ENCODE measurements around the gene CRLF2.
"Not testable (repeated sequence)": the region's sequence is repeated elsewhere in the genome, so short reads cannot be mapped to it uniquely, and the experiment has no call there.

Gene CRLF2, protein sequence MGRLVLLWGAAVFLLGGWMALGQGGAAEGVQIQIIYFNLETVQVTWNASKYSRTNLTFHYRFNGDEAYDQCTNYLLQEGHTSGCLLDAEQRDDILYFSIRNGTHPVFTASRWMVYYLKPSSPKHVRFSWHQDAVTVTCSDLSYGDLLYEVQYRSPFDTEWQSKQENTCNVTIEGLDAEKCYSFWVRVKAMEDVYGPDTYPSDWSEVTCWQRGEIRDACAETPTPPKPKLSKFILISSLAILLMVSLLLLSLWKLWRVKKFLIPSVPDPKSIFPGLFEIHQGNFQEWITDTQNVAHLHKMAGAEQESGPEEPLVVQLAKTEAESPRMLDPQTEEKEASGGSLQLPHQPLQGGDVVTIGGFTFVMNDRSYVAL

DNA sequence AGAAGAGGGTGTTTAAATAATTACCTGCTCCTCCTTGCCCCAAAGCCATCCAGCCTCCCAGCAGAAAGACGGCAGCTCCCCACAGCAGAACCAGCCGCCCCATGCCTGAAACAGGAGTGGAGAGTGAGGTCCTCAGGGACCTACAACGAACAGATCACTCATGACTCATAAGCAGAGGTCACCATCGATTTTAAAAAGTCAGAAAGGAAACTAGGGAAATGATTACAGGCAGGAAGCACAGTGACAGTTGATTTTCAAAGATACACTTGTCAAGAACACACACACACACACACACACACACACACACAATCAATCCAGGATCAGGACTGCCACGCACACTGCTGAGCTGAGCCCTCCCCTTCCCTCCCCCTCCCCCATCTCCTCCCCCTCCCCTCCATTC lies at the start of gene CRLF2:
TSS of gene CRLF2 (minus strand) at position 118 of the 400 bp plus-strand sequence. CDS start at position 103, 15 bp downstream.
- DNase-seq, result peak; percentile 13

DNA sequence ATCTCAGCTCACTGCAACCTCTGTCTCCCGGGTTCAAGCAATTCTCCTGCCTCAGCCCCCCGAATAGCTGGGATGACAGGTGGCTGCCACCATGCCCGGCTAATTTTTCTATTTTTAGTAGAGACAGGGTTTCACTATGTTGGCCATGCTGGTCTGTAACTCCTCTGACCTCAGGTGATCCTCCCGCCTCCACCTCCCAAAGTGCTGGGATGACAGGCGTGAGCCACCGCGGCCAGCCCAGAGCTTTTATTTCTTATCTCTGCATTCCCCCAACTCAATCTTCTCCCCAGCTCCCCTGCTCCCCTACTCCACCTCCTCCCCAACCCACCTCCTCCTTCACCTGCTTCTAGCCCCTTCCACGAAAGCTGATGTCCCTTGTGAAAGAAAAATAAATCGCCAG lies 49.3 kb upstream of the CRLF2 start:
- DNase-seq, result not testable (repeated sequence)

DNA sequence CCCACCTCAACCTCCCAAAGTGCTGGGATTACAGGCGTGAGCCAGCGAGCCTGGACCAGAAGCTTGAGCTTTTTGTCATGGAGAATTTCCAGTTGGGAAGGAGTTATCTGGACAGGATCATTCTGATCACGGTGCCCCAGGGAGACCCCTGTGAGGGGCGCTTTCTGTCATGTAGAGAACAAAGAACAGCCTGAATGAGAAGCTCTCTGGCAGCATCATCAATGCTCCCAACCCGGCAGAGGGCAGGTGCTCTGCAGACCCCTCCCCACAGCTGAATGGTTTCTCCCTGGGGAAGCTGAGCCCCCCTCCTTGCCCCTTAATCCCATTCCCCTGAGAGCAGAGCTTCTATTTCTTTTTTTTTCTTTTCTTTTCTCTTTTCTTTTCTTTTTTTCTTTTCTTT lies 48.8 kb upstream of the CRLF2 start:
- no peak for DNase-seq

DNA sequence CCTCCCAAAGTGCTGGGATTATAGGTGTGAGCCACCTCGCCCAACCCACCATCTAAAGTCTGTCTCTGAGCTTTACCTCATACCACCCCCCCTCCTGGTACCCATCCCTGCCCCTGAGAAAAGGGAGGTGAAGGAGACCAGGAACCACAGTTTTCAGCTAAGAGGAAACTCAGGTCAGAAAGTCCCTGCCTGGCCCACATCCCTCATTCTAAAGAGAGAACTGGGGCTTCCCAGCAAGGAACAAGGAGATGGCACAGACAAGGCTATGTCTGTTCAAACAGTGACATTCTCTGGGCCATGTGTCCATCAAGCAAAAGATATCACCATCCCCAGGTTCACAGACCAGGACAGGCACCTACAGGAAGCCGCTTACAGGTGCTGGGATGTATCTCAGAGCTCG lies 40.4 kb upstream of the CRLF2 start:
- DNase-seq, result no peak

DNA sequence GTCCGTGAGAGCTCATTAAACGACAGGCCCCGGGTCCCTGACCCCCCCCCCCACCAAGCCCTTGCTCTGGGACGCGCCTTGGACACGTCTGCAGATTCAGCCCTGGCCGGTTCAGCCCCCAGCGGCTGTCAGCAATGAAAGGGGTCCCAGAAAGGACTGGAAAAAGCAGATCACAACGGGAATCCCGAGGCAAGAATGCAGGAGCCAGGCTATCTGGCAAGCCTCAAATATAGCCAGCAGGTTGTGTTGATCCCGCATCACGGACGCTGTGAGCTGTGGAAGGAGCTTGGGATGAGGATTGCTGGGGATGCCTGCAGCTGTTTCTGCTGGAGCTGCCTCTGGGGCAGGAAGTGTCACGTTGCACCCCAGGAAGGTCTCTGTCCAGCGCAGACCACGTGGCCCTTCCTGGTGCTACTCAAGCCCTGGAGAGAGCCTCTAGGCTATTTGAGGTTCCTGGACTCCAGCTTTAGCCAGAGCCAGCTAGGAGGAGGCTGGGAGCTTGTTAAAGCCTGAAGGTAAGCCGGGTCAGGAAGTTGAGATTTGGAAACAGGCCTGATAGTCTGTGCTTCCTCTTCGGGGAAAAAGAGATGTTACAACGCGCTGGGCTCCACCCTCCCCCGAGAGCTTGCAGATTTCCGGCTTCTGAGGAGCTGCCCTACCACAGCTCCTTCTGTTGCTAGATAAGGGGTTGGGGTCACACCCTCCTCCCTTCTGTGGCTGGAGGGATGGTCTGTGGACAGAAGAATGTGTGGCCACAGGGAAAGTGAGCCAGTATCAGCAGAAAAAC lies 36.8 kb upstream of the CRLF2 start:
- DNase-seq, result peak; percentile 43

DNA sequence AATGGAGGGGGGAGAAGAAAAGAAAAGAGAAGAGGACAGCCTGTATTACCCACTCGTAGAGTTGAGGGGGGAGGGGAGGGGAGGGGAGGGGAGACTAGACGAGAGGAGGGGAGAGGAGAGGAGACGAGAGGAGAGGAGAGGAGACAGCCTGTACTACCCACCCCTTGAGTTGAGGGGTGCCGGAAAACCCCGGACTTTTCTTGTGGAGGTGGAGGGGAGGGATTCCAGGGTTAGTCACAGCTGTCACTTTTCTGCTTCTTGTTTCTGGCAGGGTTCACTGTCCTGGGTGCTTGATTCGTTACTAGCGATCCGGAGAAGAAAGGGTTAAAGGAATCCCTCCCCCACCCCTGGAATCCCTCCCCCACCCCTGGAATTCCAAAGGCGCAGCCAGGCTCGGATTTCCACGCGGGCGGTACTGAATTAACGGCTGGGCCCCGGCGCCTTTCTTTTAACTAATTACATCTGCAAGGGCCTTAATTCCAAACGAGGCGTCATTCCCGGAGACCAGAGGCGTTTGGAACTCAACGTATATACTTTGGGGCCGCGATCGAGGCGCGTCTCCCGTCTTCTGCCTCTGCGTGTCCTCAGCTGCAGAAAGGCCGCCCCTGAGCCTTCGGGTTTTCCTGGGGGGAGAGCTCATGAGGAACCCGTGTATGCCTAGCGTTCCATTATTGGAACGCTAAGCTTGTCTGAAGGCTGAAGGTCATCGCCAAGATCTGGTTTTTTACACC lies 36.0 kb upstream of the CRLF2 start:
- DNase-seq, result no peak

DNA sequence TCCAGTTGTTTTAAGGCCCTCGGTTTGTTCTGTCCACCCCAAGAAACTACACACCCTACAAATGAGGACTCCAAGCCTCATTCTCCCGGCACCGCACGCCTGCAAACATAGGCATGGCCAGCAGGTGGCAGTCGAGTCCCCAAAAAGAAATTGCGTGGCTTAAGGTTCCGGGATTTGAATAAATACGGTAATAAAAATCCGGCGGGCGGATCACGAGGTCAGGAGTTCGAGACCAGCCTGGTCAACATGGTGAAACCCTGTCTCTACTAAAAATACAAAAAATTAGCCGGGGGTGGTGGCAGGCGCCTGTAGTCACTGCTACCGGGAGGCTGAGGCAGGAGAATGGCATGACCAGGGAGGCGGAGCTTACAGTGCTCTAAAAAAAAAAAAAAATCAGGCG lies 34.4 kb upstream of the CRLF2 start:
- peak; percentile 87 for DNase-seq

DNA sequence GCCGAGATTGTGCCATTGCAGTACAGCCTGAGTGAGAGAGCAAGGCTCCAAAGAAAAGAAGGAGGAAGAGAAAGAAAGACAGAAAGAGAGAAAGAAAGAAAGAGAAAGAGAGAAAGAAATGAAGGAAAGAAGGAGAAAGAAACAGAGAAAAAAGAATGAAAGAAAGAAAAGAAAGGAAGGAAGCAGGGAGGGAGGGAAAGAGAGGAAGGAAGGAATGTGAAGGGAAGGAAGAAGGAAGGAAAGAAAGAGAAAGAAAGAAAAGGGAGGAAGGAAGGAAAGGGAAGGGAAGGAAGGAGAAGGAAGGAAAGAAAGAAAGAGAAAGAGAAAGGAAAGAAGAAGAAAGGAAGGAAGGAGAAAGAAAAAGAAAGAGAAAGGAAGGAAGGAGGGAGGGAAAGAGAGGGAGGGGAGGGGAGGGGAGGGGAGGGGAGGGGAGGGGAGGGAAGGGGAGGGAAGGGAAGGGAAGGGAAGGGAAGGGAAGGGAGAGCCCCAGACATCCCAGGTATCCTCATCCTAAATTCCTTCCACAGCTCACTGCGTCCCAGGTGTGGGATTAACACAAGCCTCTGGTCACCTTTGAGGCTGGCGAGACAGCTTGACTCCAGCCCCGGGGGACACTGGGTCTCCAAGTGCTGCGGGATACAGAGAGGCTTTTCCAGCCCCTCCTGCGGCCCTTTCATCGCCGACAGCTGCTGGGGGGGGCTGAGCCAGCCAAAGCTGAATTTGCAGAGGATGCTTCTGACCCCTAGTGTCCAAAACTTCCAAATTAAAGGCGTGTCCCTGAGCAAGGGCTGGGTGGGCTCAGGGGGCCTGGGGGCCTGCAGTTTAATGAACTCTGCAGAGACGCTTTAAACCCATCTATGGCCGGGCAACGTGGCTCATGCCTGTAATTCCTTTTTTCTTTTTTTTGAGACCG lies 32.0 kb upstream of the CRLF2 start:
- no peak for DNase-seq

DNA sequence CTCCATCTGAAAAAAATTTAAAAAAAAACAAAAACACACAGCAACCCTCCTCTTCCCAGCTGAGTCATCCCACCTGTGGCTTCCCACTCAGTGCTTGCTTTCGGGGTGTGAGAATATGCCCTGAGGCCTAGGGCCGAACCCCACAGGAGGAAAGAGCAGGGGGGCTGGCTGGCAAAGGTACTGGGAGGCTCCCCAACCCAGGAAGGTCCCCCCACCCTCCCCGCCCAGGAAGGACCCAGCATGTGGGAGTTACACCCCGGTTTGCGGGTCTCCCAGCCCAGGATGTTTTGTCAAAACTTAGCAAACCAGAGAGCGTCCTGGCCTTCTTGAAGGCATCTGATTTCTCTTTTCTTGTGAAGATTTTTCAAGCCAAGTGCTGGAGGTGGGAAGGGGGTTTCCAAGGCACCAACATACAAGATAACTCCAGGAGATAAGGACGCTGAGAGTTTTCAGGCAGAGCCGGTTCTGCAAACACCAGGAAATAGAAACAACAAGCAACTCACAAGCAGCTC lies 30.5 kb upstream of the CRLF2 start:
- DNase-seq, result peak; percentile 18

DNA sequence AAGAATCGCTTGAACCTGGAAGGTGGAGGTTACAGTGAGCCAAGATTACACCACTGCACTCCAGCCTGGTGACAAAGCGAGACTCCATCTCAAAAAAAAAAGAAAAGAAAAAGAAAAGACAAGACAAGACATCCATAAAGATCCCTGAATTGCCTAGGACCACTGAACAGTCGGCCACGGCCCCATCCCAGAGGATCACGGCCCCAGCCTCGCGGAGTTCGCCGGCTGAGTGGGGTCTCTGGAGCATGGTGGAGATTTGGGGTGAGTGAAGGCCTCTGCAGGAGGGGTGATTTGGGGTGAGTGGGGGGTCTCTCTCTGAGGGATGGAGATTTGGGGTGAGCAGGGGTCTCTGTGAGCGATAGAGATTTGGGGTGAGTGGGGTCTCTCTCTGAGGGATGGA lies 28.1 kb upstream of the CRLF2 start:
- not testable (repeated sequence) for DNase-seq

DNA sequence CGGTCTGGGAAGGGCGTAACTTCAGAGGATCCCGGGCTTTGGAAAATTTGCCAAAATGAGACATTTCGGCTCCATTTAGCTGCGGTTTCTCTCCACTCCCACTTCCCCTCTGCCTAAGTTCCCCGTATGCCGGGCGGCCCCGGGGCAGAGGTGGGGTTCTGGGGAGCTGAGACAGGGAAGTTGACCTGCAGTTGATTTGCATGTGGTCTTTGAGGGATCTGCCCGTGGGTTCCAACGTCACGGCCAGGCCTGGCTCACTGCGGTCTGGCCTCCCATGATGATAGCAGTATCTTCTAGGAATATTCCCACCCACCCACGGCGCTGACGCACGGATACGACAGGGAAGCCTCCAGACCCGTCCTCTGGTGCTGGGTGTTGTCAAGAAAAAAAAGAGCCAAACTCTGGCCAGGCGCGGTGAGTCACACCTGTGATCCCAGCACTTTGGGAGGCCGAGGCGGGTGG lies 27.3 kb upstream of the CRLF2 start:
- DNase-seq, result no peak

DNA sequence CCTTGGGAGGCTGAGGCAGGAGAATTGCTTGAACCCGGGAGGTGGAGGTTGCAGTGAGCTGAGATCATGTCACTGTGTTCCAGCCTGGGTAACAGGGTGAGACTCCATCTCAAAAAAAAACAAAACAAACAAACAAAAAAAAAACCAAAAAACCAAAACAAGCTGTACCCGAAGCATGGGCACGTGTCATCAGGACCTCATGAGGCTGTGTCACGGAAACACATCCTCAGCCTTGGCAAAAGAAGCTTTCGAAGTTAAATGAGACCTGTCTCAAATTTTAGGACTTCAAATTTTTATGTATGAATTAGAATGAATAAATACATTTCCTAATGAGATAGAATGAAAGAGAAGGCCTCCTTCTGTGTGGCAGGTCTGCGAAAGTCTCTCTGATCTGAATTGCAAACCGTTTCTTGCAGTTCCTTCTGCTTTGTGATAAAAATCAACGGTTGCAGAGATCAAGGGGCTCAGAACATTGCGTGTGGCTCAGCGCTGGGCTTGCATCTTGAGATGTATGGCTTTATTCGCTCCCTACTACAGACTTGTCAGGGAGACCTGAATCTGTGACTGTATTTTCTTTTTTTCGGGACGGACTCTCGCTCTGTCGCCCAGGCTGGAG lies 19.5 kb upstream of the CRLF2 start:
- peak; percentile 26 for DNase-seq

DNA sequence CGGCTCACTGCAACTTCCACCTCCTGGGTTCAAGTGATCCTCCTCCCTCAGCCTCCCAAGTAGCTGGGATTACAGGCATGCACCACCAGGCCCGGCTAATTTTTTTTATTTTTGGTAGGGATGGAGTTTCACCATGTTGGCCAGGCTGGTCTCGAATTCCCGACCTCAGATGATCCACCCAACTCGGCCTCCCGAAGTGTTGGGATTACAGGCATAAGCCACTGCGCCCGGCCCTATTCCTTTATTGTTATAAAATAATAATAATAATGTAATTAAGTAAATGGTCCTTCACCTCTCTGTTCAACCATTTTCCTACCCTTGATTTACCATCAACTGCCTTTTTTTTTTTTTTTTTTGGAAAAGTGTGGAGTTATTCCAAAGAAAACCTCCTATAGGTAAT lies 15.7 kb upstream of the CRLF2 start:
- not testable (repeated sequence) for DNase-seq

DNA sequence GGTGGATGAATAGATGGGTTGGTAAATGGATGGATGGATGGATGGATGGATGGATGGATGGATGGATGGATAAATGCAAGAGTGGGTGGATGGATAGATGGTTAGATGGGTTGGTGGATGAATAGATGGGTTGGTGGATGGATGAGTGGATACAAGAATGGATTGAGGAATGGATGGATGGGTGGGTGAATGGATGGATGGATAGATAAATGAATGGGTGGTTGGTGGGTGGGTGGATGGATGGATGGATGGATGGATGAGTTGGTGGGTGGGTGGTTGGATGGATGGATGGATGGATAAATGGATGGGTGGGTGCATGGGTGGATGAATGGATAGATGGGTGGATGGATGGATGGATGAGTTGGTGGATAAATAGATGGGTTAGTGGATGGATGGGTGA lies 13.8 kb upstream of the CRLF2 start:
- no peak for DNase-seq

DNA sequence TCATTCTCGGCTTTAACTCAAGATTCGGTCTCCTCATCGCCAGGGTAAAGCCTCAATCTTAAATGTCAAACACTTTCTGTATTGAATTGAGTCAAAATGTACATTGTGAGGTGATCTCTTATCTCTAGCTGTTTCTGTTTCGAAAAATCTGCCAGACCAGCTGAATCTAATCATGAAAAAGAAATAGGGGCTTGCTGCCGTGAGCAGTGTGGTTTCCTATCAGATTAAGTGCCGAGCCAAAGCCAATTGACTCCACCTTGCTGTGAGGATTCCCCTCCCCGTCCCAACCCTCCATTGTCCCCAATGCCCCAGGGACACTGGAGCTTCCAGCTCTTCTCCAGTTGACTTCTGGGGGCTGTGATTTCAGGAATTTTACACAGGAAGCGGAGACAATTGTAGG lies 12.5 kb upstream of the CRLF2 start:
- no peak for DNase-seq

DNA sequence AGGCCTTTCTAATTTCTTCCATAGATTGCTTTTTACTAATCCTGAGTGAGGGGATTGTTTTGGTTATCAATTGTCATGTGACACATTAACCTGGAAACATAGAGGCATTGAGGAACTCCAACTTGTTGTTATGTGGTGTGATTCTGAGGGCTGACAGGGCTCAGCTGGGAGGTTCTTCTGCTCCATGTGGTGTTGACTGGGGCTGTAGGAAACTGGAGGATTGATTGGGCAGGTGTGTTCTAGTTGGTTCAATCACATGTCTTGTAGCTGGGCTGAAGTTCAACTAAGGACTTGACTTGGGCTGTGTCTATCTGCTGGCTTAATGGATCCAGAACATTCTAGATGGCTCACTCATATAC lies 10.8 kb upstream of the CRLF2 start:
- DNase-seq, result no peak

DNA sequence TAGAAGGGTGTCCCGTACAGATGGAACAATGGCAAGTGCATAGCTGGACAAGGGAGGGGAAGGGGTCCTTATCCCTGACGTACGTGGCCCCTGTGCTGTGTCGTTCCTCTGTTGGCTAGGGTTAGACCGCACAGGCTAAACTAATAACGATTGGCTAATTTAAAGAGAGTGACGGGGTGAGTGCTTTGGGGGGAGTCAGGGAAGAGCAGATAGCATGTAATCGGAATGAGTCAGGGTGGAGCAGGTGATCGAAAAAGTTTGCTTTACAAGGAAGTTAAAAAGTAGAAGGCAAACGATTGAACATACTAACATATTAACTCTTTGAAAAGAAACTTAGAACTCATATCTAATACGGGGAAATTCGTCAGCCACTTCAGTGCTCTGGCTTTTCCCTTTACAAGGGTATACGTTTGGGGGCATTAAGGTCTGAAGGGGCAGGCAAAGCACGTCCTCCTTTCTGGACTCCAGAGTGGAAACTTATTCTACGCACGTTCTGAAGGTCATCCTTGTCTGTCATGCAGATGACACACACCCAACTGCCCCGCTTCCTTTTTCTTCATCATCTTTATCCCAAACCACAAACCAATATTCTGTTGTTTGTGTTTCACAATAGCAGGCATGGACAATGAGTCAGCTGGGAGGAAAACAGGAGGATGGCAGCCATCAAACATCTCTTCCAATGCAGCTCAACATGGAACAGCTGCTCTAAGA lies 10.2 kb upstream of the CRLF2 start:
- no peak for DNase-seq

DNA sequence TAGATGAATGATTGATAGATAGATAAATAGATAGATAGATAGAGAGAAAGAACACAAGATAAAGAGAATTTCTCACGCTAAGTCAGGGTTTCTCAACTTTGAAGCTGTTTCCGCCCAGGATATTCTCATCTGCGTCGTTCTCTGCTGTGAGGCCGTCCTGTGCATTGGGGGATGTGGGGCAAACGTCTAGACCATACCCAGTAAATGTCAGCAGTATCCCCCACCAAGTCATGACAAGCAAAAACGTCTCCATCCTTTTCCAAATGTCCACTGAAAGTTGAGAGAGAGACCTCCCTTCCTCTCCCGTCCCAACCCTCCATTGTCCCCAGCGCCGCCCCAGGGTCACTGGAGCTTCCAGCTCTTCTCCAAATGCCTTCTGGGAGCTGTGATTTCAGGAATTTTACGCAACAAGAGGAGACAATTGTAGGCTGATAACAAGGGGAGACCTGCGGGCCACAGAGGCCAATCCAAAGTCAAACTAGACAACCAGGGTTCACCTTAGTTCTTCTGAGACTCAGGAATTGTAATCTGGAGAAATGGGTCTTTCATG lies 8.9 kb upstream of the CRLF2 start:
- no peak for DNase-seq

DNA sequence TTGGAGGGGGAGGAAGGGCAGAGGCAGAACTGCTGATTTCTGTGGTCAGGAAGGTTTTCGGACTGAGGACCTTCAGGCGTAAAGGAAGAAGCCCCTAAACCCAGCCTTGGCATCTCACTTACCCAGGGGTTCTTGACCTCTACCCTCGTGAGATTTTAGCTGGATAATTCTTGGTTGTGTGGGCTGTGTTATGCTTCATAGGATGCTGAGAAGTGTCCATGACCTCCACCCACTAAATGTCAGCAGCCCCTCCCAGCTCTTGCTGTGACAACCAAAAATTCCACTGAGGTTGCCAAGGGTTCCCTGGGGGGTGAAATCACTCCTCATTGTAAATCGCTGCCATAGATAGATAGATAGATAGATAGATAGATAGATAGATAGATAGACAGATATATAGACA lies 5.8 kb upstream of the CRLF2 start:
- no peak for DNase-seq

DNA sequence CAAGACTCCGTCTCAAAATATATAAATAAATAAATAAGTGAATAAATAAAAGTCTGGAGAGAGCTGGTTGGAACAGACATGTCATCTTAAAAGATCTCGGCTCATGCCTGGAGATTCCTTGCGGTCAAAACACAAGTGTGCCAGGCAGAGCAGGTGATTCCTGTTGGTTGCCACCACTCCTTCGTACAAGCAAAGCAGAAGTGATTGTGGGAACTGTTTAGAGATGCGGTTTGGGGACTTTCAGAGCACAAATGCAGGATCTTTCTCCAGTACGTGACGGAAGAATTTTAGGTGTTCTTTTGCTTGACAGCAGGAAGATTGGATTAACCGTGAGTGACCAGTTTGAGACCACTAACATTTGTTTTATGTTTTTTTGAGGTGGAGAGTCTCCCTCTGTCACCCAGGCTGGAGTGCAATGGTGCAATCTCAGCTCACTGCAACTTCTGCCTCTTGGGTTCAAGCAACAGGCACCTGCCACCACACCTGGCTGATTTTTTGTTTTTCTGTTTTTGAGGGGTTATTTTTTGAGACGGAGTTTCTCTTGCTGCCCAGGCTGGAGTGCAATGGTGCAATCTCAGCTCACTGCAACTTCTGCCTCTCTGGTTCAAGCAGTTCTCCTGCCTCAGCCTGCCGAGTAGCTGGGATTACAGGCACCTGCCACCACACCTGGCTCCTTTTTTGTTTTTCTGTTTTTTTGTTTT lies 2.8 kb upstream of the CRLF2 start:
- DNase-seq, result no peak
